H1 (cell line): ENCODE measurements around the gene BCL2L14.

Source experiments
- ASH2L ChIP-seq: fragments of 200-600, 300-600 bp; sonication (generic); IDR thresholded peaks from one replicate; pipeline ENCODE4 v1.7.1; 2017; ENCODE audit warnings: low read length
- ATF3 ChIP-seq: IDR thresholded peaks from 2 replicates; pipeline ENCODE4 v1.6.1; 2011; ENCODE audit warnings: low read depth, mild to moderate bottlenecking, low read length; ENCODE audit not compliant: insufficient read depth
- GABPA ChIP-seq: IDR thresholded peaks from 2 replicates; pipeline ENCODE4 v1.6.1; 2011; ENCODE audit warnings: mild to moderate bottlenecking, low read length, moderate library complexity, borderline replicate concordance; ENCODE audit not compliant: insufficient read depth
- POLR2AphosphoS5 ChIP-seq: IDR thresholded peaks from 2 replicates; pipeline ENCODE4 v1.6.1; 2011; ENCODE audit warnings: low read depth, low read length
- RAD21 ChIP-seq, 2 experiments: IDR thresholded peaks in 1 of 2; conservative IDR thresholded peaks in 1 of 2; 2 replicates each; pipeline ENCODE4 v1.6.1; 2011; ENCODE audit warnings: low read depth in 2 of 2, low read length in 2 of 2, improper control_type of control experiment in 1 of 2, inconsistent platforms in 1 of 2, mild to moderate bottlenecking in 1 of 2, moderate library complexity in 1 of 2
- TF ChIP-seq, protein P1 (sequence below), 3 experiments: IDR thresholded peaks; 1 replicate in 2 of 3; 2 replicates in 1 of 3; pipeline versions ENCODE4 v1.5.1 to v1.6.1; 2011; ENCODE audit warnings: low read length in 3 of 3, mild to moderate bottlenecking in 3 of 3, inconsistent platforms in 2 of 3, low read depth in 1 of 3, moderate library complexity in 1 of 3; ENCODE audit not compliant: insufficient read depth in 1 of 3; ENCODE audit errors: control extremely low read depth in 1 of 3
- TF ChIP-seq, protein P2 (sequence below): IDR thresholded peaks from 2 replicates; pipeline ENCODE4 v1.6.1; 2012; ENCODE audit warnings: inconsistent platforms

DNA sequence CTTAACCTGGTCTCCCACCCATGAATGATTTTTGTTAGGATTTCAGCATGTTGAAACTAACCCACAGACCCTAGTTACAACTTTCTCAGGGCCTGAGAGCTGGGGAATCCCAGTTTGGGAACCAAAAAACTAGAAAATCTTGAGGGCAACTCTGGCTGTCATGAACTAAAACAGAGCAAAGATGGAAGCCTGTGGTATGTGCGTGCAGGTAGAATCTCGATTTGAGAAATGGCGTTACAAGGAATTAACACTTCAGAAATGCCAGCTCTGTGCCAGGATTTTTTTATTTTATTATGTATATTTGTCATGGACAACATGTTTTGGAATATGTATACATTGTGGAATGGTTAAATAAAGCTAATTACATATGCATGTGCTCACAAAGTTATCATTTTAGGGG, 36.4 kb upstream of the BCL2L14 start:
- TF ChIP-seq ASH2L (no peak), RAD21 (IDR thresholded peaks at IDR 0.05 in 1 of 2, conservative IDR thresholded peaks at IDR 0.05 in 1 of 2; ENCODE audit: low read depth in 2 of 2, low read length in 2 of 2) (no peak), POLR2AphosphoS5 (no peak), ATF3 (no peak), GABPA (no peak)
- TF ChIP-seq, protein P1, sequence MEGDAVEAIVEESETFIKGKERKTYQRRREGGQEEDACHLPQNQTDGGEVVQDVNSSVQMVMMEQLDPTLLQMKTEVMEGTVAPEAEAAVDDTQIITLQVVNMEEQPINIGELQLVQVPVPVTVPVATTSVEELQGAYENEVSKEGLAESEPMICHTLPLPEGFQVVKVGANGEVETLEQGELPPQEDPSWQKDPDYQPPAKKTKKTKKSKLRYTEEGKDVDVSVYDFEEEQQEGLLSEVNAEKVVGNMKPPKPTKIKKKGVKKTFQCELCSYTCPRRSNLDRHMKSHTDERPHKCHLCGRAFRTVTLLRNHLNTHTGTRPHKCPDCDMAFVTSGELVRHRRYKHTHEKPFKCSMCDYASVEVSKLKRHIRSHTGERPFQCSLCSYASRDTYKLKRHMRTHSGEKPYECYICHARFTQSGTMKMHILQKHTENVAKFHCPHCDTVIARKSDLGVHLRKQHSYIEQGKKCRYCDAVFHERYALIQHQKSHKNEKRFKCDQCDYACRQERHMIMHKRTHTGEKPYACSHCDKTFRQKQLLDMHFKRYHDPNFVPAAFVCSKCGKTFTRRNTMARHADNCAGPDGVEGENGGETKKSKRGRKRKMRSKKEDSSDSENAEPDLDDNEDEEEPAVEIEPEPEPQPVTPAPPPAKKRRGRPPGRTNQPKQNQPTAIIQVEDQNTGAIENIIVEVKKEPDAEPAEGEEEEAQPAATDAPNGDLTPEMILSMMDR (IDR thresholded peaks at IDR 0.05; ENCODE audit: control extremely low read depth in 1 of 3, insufficient read depth in 1 of 3, low read depth in 1 of 3, low read length in 3 of 3) = no peak
- TF ChIP-seq, protein P2, sequence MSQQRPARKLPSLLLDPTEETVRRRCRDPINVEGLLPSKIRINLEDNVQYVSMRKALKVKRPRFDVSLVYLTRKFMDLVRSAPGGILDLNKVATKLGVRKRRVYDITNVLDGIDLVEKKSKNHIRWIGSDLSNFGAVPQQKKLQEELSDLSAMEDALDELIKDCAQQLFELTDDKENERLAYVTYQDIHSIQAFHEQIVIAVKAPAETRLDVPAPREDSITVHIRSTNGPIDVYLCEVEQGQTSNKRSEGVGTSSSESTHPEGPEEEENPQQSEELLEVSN = no peak
